GM12874 (cell line): ENCODE data around the gene ADGRD2.

Experiments
- TF ChIP-seq, protein P1 (sequence below): IDR thresholded peaks from 2 replicates; pipeline ENCODE4 v1.5.1; 2011; ENCODE audit warnings: low read depth, mild to moderate bottlenecking, control low read depth, low read length, moderate library complexity; ENCODE audit not compliant: insufficient read depth

The ADGRD2 gene

DNA sequence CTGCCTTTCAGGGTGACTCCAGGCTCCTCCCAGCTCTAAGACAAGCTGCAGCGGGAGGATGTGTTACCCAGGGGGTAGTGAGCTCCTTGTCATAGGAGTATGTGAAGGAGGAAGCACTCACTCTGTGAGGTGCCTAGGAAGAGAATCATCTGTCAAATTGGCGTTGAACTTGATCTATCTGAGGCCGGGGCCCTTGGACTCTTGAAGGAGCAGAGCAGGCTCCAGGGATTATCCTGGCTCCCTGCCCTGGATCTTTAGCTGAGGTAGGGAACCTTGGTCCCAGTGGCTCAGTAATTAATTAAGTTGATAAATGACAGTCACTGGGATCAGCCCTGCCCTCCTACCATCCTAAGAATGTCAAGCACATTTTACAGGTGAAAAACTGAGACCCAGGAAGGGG is 15.5 kb downstream of the ADGRD2 start:
- TF ChIP-seq, protein P1, sequence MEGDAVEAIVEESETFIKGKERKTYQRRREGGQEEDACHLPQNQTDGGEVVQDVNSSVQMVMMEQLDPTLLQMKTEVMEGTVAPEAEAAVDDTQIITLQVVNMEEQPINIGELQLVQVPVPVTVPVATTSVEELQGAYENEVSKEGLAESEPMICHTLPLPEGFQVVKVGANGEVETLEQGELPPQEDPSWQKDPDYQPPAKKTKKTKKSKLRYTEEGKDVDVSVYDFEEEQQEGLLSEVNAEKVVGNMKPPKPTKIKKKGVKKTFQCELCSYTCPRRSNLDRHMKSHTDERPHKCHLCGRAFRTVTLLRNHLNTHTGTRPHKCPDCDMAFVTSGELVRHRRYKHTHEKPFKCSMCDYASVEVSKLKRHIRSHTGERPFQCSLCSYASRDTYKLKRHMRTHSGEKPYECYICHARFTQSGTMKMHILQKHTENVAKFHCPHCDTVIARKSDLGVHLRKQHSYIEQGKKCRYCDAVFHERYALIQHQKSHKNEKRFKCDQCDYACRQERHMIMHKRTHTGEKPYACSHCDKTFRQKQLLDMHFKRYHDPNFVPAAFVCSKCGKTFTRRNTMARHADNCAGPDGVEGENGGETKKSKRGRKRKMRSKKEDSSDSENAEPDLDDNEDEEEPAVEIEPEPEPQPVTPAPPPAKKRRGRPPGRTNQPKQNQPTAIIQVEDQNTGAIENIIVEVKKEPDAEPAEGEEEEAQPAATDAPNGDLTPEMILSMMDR, result no peak

DNA sequence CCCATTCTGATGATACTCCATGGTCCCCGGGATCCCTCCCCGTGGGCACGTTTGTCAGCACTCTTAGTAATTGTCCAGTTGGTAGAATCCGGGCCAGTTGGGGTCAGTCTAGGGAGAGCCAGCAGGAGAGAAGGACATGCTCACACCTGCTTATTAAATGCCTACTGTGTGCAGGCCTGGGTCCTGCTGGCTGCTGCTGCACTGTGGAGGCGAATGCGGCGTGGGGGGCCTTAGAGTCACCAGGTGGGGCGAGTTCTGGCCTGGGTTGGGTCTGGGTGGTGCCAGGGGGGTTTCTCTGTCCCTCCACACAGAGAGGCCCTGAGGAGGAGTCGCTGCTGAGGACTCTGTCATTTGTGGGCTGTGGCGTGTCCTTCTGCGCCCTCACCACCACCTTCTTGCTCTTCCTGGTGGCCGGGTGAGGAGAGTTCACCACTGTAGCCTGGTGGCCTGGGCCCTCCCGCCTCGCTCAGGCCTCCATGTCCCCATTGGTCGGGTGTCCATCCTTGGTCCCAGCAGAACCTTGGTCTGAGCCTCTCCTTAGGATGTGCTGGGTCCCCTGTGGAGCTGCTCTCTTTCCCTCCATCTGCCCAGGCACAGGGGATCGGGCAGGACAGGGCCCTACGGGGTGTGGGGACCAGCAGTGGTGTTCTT is 17.3 kb downstream of the ADGRD2 start:
- TF ChIP-seq, protein P1, result no peak

DNA sequence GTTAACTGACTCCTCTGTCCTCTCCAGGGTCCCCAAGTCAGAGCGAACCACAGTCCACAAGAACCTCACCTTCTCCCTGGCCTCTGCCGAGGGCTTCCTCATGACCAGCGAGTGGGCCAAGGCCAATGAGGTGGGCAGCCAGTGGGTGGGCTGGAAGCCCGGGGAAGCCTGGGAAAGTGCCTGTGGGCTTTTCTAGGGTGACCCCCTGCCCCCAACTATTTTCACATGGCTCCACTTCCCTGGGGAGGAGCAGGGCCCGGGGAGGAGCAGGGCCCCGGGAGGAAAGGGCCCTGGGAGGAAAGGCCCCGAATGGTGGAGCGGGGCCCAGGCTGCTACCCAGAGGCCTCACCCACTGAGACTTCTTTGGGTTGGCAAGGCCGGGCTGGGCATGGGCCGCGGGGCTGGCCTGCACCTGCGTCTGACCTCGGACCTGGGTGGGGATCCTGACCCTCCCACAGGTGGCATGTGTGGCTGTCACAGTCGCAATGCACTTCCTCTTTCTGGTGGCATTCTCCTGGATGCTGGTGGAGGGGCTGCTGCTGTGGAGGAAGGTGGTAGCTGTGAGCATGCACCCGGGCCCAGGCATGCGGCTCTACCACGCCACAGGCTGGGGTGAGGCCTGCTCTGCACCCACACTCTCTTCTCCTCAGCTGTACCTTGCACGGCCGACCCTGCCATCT is 17.9 kb downstream of the ADGRD2 start:
- TF ChIP-seq, protein P1, result no peak

DNA sequence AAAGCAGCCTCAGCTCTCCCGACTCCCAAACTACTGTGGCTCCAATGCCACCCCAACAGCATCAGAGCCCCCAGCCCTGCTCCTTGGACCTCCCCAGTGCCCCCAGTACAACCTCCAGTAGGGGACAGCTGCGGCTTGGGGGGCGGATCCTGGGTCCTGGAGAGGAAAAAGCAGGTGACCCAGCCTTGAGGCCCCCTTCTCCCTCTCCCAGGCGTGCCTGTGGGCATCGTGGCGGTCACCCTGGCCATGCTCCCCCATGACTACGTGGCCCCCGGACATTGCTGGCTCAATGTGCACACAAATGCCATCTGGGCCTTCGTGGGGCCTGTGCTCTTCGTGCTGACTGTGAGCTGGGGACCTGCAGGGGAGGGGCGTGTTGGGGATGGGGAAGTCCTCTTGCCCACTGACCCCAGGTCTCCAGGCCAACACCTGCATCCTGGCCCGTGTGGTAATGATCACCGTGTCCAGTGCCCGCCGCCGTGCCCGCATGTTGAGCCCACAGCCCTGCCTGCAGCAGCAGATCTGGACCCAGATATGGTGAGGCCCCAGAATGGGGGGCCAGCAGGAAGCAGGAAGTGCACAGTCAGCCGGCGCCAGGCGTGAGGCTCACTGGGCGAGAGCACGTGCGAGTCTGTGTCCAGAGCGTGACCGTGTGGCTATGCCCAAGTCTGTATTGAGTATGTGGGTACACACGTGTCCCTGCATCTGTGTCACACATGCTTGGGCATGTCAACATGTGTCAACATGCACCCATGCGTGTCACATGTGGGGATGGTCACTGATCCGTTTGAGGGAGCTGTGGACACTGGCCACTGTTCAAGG is 19.0 kb downstream of the ADGRD2 start:
- TF ChIP-seq, protein P1, result no peak

DNA sequence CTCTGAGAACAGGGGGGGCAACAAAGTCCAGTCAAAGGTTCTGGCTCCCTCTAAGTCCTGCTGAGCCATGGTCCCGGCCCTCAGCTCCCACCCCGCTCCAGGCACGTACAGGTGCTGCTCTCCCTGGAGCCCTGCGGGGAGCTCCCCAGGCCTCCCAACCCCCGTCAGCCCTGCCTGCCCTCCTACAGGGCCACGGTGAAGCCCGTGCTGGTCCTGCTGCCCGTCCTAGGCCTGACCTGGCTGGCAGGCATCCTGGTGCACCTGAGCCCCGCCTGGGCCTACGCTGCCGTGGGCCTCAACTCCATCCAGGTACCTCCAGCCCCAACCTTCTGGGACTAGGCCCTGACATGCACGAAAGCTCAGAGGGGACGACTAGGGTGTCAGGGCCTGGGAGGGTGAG is 20.1 kb downstream of the ADGRD2 start:
- TF ChIP-seq, protein P1, result no peak

DNA sequence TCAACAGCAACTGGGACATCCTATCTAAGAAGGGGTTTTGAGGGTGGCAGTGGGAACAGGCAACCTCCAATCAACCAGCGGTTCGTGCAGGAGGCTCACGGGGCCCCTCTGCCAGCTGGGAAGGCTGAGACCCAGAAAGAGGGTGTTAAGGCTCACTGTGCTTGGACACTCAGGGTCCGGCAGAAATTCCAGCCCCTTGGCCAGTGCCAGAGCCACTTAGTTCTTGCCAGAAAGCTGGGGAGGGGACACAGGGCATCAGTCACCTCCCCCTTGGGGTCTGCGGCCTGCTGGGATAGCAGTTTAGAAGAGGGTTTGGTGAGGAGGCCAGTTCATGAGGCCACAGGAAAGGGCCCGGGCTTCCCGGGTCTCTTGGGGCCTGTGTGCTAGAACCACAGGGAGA is 20.5 kb downstream of the ADGRD2 start:
- TF ChIP-seq, protein P1, result no peak

DNA sequence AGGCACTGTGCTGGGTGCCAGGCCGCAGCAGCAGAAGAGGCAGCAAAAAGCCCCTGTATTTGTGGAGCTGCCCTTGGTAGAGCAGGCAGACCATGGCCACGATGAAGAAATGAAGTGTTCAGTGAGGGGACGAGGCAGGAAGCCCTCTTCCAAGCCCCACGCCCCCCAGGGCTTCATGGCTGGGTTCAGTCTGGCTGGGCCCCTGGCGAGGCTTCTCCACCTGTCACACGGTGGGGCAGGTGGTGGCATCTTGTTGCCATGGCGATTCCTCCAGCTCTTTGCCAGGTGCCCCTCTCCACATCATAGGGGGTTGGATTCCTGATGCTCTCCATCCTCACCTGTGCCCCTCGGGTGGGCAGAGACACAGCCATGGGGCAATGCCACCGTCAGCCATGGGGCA is 21.5 kb downstream of the ADGRD2 start:
- TF ChIP-seq, protein P1, result no peak
